ENCODE data around the gene TELO2. TPM values are rescaled to one million over a fixed set of nuclear protein-coding genes. Genes with fewer than 3 reads are reported as not detected.

TELO2 gene
- total and polyA plus RNA-seq, 10 donors = 28.5 to 110 (median 57.8) TPM

GRCh38 chr16:1444730-1445517 is 48.2 kb upstream of the TELO2 start:
- TF ChIP-seq POLR2A (IDR thresholded peaks at IDR 0.05) = no peak
- TF ChIP-seq, protein P1, sequence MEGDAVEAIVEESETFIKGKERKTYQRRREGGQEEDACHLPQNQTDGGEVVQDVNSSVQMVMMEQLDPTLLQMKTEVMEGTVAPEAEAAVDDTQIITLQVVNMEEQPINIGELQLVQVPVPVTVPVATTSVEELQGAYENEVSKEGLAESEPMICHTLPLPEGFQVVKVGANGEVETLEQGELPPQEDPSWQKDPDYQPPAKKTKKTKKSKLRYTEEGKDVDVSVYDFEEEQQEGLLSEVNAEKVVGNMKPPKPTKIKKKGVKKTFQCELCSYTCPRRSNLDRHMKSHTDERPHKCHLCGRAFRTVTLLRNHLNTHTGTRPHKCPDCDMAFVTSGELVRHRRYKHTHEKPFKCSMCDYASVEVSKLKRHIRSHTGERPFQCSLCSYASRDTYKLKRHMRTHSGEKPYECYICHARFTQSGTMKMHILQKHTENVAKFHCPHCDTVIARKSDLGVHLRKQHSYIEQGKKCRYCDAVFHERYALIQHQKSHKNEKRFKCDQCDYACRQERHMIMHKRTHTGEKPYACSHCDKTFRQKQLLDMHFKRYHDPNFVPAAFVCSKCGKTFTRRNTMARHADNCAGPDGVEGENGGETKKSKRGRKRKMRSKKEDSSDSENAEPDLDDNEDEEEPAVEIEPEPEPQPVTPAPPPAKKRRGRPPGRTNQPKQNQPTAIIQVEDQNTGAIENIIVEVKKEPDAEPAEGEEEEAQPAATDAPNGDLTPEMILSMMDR (IDR thresholded peaks at IDR 0.05 in 8 of 11, conservative IDR thresholded peaks at IDR 0.05 in 3 of 11) = no peak
- TF ChIP-seq POLR2AphosphoS5 (IDR thresholded peaks at IDR 0.05) = peak in 1 of 3 donors; percentile 44
- H3K27ac ChIP-seq = peak overlapping the region in 3 of 8 donors; percentile 51 to 87 (median 60)
- H3K4me1 ChIP-seq = peaks cover 0 to 28% (median 2%) of the 10 kb centered on the region in 6 donors
- no peak overlapping the region for H3K4me3 ChIP-seq
- H3K9me3 ChIP-seq = no peaks in the 10 kb centered on the region
- peaks cover 0 to 62% (median 47%) of the 10 kb centered on the region in 6 donors for H3K36me3 ChIP-seq
- no peak for DNase-seq
- intact Hi-C loops (cut with DNase I; ENCODE audit: low total_unique reads) = no loop called here
- 75 to 90% (median 79%) methylated on average over 39 to 48 of the region's 48 CpGs for WGBS, 5 donors
- no peaks in the 10 kb centered on the region for H3K27me3 ChIP-seq (replicated peaks in 1 of 7)

GRCh38 chr16:1445518-1446203 is 47.5 kb upstream of the TELO2 start:
- 78 to 92% (median 86%) methylated on average over 8 to 25 of the region's 25 CpGs for WGBS, 5 donors
- intact Hi-C loops (cut with DNase I; ENCODE audit: low total_unique reads) = no loop called here
- Histone ChIP-seq H3K27me3 (replicated peaks in 1 of 7) (no peaks in the 10 kb centered on the region), H3K4me3 (no peak overlapping the region), H3K9me3 (no peaks in the 10 kb centered on the region), H3K27ac (peak overlapping the region in 3 of 8 donors; percentile 51 to 87 (median 60)), H3K36me3 (peaks cover 0 to 70% (median 53%) of the 10 kb centered on the region in 6 donors), H3K4me1 (peaks cover 0 to 28% (median 2%) of the 10 kb centered on the region in 6 donors)
- no peak for TF ChIP-seq POLR2AphosphoS5 (IDR thresholded peaks at IDR 0.05)
- TF ChIP-seq, protein P1 (IDR thresholded peaks at IDR 0.05 in 8 of 11, conservative IDR thresholded peaks at IDR 0.05 in 3 of 11) = no peak
- no peak for DNase-seq

DNA sequence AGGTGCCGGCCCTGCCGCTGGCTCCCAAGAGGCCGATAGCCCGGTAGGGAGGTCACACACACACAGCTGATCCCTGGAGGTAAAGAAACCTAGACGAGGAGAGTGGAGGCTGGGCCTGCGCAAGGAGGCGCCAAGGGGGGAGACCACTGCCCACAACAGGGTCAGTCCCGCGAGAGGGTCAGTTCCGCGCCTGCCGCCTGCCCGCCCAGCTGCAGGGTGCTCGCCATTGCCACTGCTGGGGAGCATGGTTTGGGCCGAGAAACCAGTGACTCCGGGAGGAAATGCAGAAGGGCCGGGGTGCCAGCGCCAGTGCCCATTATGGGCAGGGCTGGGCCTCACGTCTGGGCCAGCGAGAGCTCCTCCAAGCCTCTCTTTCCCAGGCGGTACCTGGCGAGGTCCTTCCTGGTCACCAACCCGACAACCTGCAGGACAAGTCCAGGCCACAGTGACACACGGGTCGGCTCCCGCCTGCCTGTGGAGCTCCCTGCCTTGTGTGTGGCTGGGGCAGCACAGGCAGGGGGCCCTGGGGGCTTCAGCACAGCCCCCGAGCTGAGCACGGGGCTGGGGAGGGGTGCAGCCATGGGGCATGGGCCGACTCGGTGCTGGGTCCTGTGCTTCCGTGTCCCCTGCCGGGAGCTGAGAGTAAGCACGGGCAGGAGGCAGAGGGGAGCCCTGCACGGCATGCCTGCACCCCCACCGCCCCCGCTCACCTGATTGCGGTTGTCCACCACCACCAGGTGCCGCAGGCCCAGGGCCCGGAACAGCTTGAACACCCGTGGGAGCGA is 46.7 kb upstream of the TELO2 start:
- no peaks in the 10 kb centered on the region for H3K27me3 ChIP-seq (replicated peaks in 1 of 7)
- H3K36me3 ChIP-seq = peaks cover 0 to 78% (median 62%) of the 10 kb centered on the region in 6 donors
- no peak overlapping the region for H3K4me3 ChIP-seq
- DNase-seq = no peak
- TF ChIP-seq POLR2AphosphoS5 (IDR thresholded peaks at IDR 0.05) = peak in 1 of 3 donors; percentile 20
- TF ChIP-seq POLR2A (IDR thresholded peaks at IDR 0.05) = no peak
- no peaks in the 10 kb centered on the region for H3K9me3 ChIP-seq
- WGBS, 5 donors = 91 to 95% (median 91%) methylated on average over 20 to 41 of the region's 41 CpGs
- H3K4me1 ChIP-seq = peaks cover 0 to 28% (median 2%) of the 10 kb centered on the region in 6 donors
- intact Hi-C loops (cut with DNase I; ENCODE audit: low total_unique reads) = no loop called here
- peak overlapping the region in 2 of 8 donors; percentile 60 to 87 for H3K27ac ChIP-seq

DNA sequence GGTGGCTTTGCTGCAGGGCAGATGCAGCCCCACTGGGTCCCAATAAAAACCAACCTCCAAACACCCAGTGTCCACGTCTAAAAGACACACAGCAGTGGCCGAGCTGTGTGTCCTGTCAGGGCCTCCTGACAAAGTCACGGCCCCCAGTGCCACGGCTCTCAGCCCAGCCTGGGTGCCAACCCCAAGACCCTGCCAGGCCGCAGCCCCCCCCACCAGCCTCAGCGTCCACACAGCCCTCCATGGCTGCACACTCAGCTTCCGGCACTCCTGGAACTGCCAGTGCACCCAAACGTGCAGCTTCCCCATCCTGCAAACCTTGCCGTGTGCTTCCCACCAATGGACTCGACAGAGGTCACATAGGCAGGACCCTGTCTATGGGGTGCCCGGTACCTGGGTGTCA is 45.2 kb upstream of the TELO2 start:
- intact Hi-C loops (cut with DNase I; ENCODE audit: low total_unique reads) = no loop called here
- H3K27me3 ChIP-seq (replicated peaks in 1 of 7) = no peaks in the 10 kb centered on the region
- no peak overlapping the region for H3K4me3 ChIP-seq
- WGBS, 5 donors = 93 to 98% (median 95%) methylated on average over 5 to 11 of the region's 11 CpGs
- TF ChIP-seq POLR2A (IDR thresholded peaks at IDR 0.05) (no peak), POLR2AphosphoS5 (IDR thresholded peaks at IDR 0.05) (peak in 1 of 3 donors; percentile 26)
- H3K27ac ChIP-seq = no peak overlapping the region
- no peak for DNase-seq
- H3K4me1 ChIP-seq = peaks cover 0 to 28% (median 2%) of the 10 kb centered on the region in 6 donors
- H3K36me3 ChIP-seq = peaks cover 0 to 86% (median 76%) of the 10 kb centered on the region in 6 donors
- no peaks in the 10 kb centered on the region for H3K9me3 ChIP-seq
